Measurements from ENCODE around the gene ZNF319.

GRCh38 chr16:57981636-57982035 lies 18.8 kb downstream of the ZNF319 start:
- TF ChIP-seq CTCF (IDR thresholded peaks at IDR 0.05) (no peak), POLR2AphosphoS5 (IDR thresholded peaks at IDR 0.05) (no peak)
